Lung (tissue), 12 donors: ENCODE data around the gene SRXN1. TPM values are rescaled to one million over a fixed set of nuclear protein-coding genes. Genes with fewer than 3 reads are reported as not detected.

Experiments used
- ATAC-seq: fragments of 200-7000 bp; cut with Tn5 transposase; one replicate; pipeline ENCODE4 v1.9.1; 2020; ENCODE audit warnings: moderate number of reproducible peaks; ENCODE audit not compliant: insufficient read depth, low FRiP score
- DNase-seq, 3 donors: peaks; one replicate each; pipeline ENCODE4 v3.0.0-alpha.2; 2013 to 2017
- H3K27ac ChIP-seq, 2 donors: one replicate each; pipeline ENCODE4 v1.5.1; 2013; ENCODE audit warnings: mild to moderate bottlenecking in 2 of 2, moderate library complexity in 2 of 2, control low read depth in 1 of 2, inconsistent platforms in 1 of 2, low read depth in 1 of 2, low read length in 1 of 2
- H3K27me3 ChIP-seq, 3 donors: one replicate each; pipeline ENCODE4 v1.5.1; 2013; ENCODE audit warnings: low read length in 2 of 3; ENCODE audit not compliant: control insufficient read depth in 3 of 3, insufficient read depth in 3 of 3
- H3K36me3 ChIP-seq, 4 donors: one replicate each; pipeline ENCODE4 v1.5.1; 2013; ENCODE audit warnings: low read length in 4 of 4, mild to moderate bottlenecking in 1 of 4, moderate library complexity in 1 of 4; ENCODE audit not compliant: control insufficient read depth in 4 of 4, insufficient read depth in 4 of 4
- H3K4me1 ChIP-seq, 5 donors: one replicate each; pipeline ENCODE4 v1.5.1; 2013; ENCODE audit warnings: low read length in 5 of 5, mild to moderate bottlenecking in 2 of 5, moderate library complexity in 1 of 5; ENCODE audit not compliant: control insufficient read depth in 5 of 5, insufficient read depth in 5 of 5
- H3K4me3 ChIP-seq: one replicate; pipeline ENCODE4 v1.5.1; 2013; ENCODE audit warnings: mild to moderate bottlenecking, control low read depth, moderate library complexity
- H3K9ac ChIP-seq, 2 donors: one replicate each; pipeline ENCODE4 v1.5.1; 2013; ENCODE audit warnings: low read length in 2 of 2, control low read depth in 1 of 2; ENCODE audit not compliant: insufficient read depth in 1 of 2
- H3K9me3 ChIP-seq, 4 donors: one replicate each; pipeline ENCODE4 v1.5.1; 2013; ENCODE audit warnings: low read length in 3 of 4, mild to moderate bottlenecking in 1 of 4, moderate library complexity in 1 of 4; ENCODE audit not compliant: control insufficient read depth in 4 of 4, insufficient read depth in 3 of 4
- WGBS, 2 donors: extraction: QIAGEN DNeasy Blood & Tissue Kit; methylation state at CpG; one replicate each; pipeline ENCODE4 v1.1.7; 2013; 5-methylcytosine and 5-hydroxymethylcytosine counted together
- polyA plus RNA-seq, 2 donors: library from polyadenylated mRNA; stranded (reverse); fragments of 200-250 nt; gene quantifications; one replicate each; pipeline ENCODE4 v1.2.1, GENCODE V29; 2013
- total RNA-seq, 2 donors: library from RNA; depleted of rRNA in 1 of 2; stranded (reverse); fragments of >200 nt in 1 of 2; gene quantifications; one replicate each; pipeline ENCODE4 v1.2.1, GENCODE V29; 2014 to 2021
- TF ChIP-seq, protein P1 (sequence below): IDR thresholded peaks from 2 replicates; pipeline ENCODE4 v1.5.1; 2012; ENCODE audit warnings: mild to moderate bottlenecking; ENCODE audit errors: control extremely low read depth, extremely low read depth
- donor health status: control.
- donor health status: control.
- donor health status: Bipolar disorder and iron deficiency.
- donor health status: healthy.
- donor health status: DM: yes; HTN: yes; CAD: no.

SRXN1 gene
- total and polyA plus RNA-seq, 4 donors: 6.1 to 47.4 (median 25.3) TPM

- 74 to 84% methylated on average over 9 of the region's 9 CpGs for WGBS, 2 donors
- no peaks in the 10 kb centered on the region for H3K27me3 ChIP-seq
- ATAC-seq (no peak), DNase-seq (no peak)
- H3K9ac ChIP-seq: no peak overlapping the region
- TF ChIP-seq, protein P1, sequence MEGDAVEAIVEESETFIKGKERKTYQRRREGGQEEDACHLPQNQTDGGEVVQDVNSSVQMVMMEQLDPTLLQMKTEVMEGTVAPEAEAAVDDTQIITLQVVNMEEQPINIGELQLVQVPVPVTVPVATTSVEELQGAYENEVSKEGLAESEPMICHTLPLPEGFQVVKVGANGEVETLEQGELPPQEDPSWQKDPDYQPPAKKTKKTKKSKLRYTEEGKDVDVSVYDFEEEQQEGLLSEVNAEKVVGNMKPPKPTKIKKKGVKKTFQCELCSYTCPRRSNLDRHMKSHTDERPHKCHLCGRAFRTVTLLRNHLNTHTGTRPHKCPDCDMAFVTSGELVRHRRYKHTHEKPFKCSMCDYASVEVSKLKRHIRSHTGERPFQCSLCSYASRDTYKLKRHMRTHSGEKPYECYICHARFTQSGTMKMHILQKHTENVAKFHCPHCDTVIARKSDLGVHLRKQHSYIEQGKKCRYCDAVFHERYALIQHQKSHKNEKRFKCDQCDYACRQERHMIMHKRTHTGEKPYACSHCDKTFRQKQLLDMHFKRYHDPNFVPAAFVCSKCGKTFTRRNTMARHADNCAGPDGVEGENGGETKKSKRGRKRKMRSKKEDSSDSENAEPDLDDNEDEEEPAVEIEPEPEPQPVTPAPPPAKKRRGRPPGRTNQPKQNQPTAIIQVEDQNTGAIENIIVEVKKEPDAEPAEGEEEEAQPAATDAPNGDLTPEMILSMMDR: no peak
- H3K36me3 ChIP-seq: no peaks in the 10 kb centered on the region
- H3K27ac ChIP-seq: no peak overlapping the region
- no peaks in the 10 kb centered on the region for H3K4me1 ChIP-seq
- no peaks in the 10 kb centered on the region for H3K9me3 ChIP-seq
- H3K4me3 ChIP-seq: no peak overlapping the region
Measured at GRCh38 chr20:635028-635892, 17.7 kb downstream of the SRXN1 start.

- WGBS, 2 donors: 76 to 85% methylated on average over 14 of the region's 14 CpGs
- ATAC-seq: no peak
- no peaks in the 10 kb centered on the region for H3K36me3 ChIP-seq
- H3K27ac ChIP-seq: no peak overlapping the region
- H3K27me3 ChIP-seq: no peaks in the 10 kb centered on the region
- TF ChIP-seq, protein P1: no peak
- no peak overlapping the region for H3K9ac ChIP-seq
- no peaks in the 10 kb centered on the region for H3K9me3 ChIP-seq
- DNase-seq: no peak
- H3K4me3 ChIP-seq: no peak overlapping the region
- no peaks in the 10 kb centered on the region for H3K4me1 ChIP-seq
Measured at GRCh38 chr20:634148-634925, 18.7 kb downstream of the SRXN1 start.

- H3K36me3 ChIP-seq: no peaks in the 10 kb centered on the region
- no peak overlapping the region for H3K27ac ChIP-seq
- ATAC-seq: no peak
- no peaks in the 10 kb centered on the region for H3K9me3 ChIP-seq
- H3K27me3 ChIP-seq: peaks cover 0 to 3% (median 0%) of the 10 kb centered on the region in 3 donors
- DNase-seq: peak in 1 of 3 donors; percentile 44
- TF ChIP-seq, protein P1: no peak
- 74 to 75% methylated on average over 1 of the region's 1 CpG for WGBS, 2 donors
- no peak overlapping the region for H3K9ac ChIP-seq
- no peaks in the 10 kb centered on the region for H3K4me1 ChIP-seq
- H3K4me3 ChIP-seq: no peak overlapping the region
Measured at GRCh38 chr20:631101-631500, 21.9 kb downstream of the SRXN1 start.
